Stimulated activated CD4-positive, alpha-beta T cell treated with anti-CD3 and anti-CD28 coated beads, Interleukin-4, amount 100 ng/mL, for 48 hours (primary cell): ENCODE measurements around the gene IL1RAPL1.

Experiments used
- DNase-seq, 2 donors: peaks; one replicate each; pipeline ENCODE4 v3.0.0-alpha.2; 2020; ENCODE audit warnings: low read depth in 2 of 2

The IL1RAPL1 gene

DNA sequence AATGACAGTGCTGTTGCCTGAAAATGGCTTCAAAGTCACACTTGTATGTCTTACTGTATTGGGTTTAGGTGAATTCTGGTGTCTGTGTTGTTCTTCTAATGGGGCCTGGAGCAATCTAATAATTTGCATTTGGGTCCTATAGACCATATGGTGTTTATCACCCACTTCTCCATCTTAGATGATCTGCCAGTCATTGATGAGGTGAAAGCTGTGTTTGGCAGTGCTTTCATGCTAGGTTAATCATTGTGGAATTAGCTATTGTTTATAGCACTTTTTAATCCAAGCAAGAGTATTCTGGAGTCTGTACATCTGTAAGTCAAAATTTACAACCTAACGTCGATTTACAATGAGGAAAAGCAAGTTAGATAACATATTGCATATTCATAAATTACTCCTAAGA, 1055.9 kb downstream of the IL1RAPL1 start:
- DNase-seq = no peak

DNA sequence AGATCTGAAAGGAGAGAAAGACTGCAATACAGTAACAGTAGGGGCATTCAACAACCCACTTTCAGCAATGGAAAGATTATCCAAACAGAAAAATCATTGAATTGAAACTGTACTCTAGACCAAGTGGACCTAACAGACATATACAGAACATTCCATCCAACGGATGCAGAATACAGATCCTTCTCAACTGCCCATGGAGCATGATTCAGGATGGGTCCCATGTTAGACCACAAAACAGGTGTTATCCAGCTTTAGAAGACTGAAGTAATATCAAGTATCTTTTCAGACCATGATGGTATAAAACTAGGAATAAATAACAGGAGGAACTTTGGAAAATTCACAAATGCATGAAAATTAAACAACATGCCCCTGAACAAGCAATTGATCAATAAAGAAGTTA, 1060.9 kb downstream of the IL1RAPL1 start:
- no peak for DNase-seq

DNA sequence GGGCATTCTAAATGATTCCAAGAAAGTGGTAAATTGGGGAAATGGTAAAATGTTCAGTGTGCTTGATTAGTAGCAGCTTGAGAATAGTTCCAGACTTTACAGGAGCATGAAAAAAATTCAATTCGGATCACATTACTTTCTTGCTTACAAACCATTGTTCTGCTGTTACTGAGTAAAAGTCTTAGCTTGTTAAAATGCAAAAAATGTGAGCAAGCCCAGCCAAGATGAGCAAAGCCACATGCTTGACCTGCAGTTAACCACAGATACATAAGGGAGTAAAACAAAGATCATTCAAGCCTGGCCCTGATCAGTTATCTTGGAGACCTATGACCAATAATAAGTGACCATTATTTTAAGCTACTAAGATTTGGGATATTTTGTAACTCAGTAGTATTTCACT, 1065.2 kb downstream of the IL1RAPL1 start:
- no peak for DNase-seq

DNA sequence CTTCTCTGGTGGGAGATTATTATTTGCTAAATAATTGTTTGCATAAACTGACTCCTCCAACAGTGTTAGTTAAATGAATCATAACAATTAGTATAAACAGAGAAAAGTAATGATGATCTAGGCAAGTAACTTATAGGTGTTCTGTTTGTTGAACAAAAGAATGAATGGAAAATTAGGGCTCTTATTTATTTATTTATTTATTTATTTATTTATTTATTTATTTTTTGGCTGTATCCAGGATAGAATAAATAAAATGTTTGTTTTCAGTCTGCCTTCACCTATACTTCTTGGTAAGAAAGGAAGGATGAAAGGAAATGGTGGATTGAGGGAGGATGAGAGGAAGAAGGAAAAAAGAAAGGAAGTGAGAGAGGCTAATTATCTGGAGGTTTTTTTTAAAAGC, 1066.5 kb downstream of the IL1RAPL1 start:
- DNase-seq = no peak

DNA sequence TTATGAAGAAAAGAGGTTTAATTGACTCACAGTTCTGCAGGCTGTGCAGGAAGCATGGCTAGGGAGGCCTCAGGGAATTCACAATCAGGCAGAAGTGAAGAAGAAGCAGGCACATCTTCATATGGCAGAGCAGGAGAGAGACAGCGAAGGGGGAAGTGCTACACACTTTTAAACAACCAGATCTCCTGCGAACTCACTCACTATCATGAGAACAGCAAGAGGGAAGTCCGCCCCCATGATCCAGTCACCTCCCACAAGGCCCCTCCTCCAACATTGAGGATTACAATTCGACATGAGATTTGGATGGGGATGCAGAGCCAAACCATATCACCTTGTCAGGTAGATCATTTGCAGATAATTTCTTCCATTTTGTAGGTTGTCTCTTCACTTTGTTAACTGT, 1072.7 kb downstream of the IL1RAPL1 start:
- DNase-seq = no peak

DNA sequence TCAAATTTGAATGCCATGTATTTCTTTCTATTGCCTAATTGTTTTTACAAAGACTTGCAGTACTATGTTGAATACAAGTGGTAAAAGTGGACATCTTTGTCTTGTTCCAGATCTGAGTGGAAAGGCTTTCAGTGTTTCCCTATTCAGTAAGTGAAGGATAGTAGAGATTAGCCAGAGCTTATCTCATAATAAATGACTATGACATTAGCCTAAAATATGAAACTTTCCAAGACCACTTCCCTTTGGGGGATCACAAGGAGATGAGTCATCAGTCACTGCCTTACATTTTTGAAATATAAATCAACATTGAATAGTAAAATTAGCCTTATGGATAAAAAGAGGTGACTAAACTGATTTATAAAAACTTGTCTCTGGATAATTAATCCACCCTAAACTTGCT, 1074.0 kb downstream of the IL1RAPL1 start:
- no peak for DNase-seq

DNA sequence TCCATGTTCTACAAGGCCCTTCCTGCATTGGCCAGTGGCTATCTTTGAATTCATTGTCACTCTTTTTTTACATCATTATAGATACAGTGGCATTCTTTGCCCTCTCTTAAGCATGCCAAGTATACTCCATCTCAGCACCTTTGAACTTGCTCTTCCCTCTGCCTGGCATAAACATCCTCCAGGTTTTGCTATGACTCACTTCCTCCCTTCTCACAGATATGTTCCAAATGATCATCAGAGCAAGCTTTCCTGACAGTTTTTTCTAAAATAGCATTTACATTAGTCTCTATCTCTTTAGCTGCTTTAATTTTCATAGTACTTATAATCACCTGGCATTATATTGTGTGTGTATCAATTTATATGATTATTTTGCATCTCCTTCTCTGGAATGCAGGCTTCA, 1074.9 kb downstream of the IL1RAPL1 start:
- no peak for DNase-seq

DNA sequence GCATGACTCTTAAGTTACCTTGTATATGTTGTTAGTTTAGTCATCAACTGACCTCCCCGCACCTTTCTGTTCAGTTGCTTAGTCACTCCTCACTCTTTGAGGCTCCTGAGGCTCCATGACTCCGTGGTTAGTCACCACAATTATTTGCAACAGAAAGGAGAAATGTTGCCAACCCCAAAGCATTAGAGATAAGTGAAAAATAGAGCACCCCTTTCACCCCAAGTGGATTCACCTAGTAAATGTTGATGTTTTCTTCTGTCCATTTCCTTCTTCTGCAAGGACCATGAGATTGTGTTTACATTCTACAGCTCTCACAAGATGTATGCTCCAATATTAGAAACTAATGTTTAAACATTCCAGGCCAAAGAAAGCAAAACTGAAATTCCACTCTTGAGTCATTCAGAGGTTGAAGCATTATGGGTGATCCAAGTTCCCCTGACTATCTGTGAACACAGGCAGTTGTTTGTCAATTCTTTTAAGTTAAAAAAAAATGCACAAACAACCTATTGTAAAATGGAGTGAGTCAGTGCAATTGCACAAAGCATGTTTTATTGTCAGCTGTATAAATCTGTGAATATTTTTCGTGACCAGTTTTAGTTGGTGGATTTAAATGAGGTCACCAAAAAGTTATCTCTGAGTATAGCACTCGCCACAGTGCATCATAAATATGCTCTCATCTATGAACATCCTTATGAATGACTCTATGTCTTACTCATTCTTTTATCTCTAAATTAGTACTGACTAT, 1075.7 kb downstream of the IL1RAPL1 start:
- DNase-seq = no peak

DNA sequence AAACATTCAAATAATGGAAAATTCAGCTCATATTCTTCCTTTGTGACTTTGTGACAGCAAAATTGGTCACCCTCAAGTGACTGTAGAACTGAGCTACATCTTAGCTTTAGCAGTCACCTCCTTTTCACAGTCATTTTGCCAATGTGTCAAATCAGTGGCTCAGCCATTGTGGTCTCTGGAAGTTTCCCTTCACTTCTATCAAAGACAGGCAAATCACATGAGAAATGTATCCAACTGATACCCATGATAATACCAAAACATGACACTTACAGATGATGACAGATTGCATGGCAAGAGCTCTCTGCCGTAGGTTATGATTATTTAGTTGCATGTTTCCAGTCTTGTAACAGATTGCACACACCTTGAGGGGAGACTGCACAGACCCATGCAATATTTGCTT, 1078.3 kb downstream of the IL1RAPL1 start:
- no peak for DNase-seq

DNA sequence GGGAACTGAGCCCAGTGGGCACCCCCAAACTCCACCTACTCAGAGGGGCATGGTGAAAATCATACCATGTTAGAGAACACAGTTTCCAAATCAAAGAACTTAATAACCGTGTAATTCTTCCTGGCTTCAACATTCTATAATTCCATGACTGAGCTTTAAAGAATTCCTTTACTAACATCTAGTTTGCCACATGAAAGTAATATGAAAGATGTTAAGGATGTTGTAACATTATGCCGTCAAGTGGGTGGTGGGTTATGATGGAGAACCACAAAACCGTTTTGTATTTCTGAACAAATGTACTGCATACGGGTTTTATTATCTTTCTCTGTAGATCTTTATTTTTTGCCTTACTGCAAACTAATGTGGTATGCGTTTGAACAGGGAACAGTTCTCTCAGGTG, 1079.1 kb downstream of the IL1RAPL1 start:
- no peak for DNase-seq

DNA sequence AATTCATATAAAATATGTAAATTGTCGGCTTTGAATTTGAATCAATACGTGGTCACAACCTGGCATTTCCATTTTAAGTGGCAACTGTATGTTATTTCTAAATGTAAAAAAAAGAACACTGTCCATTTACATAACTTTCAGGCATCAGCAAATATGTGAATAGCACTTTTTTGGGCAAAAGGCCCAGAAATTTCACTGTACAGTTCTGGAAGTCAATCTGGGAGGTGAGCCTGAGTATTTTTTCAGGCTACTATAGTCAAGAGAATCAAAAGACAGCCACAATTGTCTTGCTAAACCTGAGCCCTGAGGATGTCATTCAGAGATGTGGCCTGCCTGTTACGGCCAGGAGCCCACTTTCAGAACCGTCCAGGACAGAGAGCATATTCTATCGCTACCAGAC, 1084.2 kb downstream of the IL1RAPL1 start:
- no peak for DNase-seq

DNA sequence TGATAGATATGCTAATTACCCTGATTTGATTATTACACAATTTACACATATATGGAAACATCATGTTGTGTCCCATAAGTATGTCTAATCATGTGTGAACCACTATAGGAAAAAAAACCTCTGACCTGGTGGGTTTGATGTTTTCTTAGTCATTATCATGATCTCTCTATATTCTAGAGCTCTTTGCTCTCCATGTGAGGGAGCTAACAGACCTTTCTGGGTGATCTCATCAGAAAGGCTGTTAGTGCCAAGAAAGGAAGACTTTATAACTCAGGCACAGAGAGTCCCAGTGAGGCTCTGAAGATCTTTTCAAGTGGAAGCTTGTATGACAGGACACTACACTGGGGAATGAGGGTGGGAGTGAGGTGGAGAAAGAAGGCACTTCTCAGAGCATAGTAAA, 1100.4 kb downstream of the IL1RAPL1 start:
- no peak for DNase-seq

DNA sequence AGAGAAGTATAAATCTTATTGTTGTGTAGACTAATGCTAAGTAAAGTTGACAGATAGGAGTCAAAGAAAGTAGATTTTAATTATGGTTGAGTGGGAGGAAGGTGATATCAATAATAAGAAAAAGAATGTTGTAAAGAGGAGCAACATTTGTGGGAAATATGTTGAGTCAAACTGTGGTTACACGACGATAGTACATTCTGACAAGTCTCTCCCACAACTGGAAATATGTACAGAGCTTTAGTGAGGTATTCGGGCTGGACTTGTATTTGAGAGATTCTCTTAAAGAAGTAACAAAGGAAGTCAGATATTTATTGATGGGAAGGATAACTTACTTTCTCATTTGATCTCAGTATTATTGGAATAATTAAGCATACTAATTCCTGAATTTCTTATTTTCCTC, 1102.8 kb downstream of the IL1RAPL1 start:
- no peak for DNase-seq

DNA sequence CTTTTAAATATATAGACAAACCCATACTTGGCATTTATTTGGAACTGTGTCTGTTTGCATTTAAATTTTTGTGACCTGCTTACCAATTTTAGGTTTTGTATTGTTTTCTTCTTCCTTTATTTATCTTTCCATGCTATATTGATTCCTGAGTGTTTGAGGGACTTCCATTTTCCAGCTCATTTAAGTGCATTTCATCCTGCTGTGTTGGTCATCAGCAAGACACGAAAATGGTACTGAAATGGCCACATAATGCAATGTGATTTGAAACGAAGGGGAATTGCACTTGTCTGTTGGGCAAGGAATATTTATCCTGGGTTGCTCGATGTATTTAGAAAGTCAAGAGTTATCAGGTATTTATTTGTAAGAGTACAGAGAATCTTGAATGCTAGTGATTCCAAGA, 1103.8 kb downstream of the IL1RAPL1 start:
- DNase-seq = no peak

DNA sequence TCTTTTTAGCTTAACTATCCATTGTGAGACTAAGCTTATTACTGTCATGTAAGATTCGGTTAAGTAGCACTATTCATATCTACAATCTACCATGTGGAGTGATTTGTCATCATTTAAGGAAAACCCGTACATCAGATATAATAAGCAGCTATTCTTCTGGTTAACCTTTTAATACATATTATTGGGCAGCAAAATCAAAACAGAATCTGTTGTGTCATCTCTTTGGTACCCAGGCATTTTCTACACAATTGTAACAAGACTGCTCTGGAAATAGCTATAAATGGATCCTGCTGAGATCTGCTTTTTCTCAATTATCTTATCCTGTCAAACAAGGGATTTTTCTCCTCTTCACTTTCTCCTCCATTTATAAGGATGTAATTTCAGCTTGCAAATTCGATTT, 1106.7 kb downstream of the IL1RAPL1 start:
- DNase-seq = no peak

DNA sequence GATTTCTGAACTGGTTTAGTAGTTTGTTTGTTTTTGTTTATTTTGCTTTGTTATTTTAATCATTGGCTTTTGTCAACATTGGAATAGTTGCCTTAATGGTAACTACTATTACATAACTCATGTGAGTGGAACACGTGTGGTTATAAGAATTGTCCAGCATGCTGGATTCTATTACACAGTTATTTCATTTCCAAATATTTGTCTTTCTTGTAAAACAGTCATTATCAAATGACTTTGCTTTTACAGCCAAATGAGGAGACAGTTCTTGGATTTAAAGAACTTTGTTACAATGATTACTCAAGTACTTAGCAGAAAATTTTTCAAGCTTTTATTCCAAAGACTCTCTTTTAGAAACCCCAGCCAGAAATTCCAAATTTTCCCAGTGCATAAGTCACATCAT, 1112.0 kb downstream of the IL1RAPL1 start:
- no peak for DNase-seq

DNA sequence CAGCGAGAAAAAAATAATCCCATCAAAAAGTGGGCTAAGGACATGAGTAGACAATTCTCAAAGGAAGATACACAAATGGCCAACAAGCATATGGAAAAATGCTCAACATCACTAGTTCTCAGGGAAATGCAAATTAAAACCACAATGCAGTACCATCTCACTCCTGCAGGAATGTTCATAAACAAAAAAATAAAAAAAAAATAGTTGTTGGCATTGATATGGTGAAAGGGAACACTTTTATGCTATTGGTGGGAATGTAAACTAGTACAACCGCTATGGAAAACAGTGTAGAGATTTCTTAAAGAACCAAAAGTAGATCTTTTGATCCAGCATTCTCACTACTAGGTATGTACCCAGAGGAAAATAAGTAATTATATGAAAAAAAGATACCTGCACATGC, 1119.8 kb downstream of the IL1RAPL1 start:
- DNase-seq = no peak

DNA sequence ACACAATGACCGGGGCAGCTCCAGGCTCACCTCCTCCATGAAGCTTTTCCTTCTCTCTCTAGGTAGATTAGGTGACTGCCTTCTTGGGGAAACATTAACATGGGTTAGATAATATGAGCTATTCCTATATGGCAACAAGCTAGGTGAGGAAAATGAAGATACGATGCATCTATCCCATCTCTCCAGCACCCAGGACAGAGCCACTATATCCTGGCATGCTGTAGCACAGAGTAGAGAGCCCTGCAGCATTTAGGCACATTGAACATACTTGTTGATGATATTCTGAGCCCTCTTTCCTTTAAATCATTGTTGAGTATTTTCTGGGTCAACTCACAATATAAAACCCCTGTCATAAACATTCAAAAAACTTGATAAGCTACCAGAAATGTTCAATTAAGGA, 1133.9 kb downstream of the IL1RAPL1 start:
- DNase-seq = no peak

DNA sequence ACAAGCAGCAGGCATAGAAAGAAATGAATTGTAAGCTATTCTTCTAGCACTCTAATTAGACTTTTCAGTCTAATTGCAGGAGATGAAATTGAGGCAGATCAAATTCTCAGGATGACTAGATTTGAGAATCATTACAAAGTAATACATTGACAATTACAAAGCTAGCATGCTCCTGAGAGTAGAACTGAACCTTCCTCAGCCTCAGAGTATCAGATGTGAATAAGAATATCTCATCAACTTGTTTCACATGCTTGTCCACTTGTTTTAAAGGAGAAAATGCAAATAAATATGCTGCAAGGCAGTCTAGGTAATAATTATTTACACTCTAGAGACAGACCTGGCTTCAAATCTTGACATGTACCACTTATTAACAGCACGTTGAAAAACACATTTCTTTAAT, 1137.1 kb downstream of the IL1RAPL1 start:
- no peak for DNase-seq

DNA sequence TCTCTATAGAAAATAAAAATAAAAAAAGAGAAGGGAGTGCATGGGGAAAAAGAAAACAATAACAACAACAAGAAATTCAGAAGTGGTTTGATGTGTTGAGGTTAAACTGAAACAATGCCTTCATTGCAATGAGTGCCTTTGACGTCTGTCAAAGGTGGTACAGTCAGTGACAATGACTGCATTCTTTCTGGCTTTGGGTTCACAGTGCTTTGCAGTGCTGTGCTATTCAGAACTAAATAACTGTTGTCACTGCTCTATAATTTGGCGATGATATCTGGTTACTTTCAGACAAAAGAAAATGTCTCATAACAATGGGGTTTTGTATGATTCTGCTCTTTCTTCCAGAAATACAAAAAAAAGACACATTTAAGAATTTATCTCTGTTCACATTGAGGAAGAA, 1139.6 kb downstream of the IL1RAPL1 start:
- DNase-seq = no peak

DNA sequence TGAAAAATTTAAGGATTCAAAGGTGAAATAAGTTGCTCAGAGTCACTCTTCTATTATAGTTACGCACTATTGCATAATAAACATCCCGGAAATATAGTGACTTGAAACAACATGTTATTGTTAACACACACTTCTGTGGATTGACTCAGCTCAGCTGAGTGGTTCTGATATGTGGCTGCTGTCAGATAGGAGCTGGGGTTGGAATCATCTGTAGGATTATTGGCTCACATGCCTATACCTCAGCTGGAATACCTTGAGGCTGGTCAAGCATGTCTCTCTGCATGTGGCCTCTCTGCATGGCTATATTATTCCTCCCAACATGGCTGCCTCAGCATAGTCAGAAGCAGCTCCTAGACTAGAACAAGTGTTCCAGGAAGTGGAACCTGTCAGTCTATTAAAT, 1141.4 kb downstream of the IL1RAPL1 start:
- no peak for DNase-seq

DNA sequence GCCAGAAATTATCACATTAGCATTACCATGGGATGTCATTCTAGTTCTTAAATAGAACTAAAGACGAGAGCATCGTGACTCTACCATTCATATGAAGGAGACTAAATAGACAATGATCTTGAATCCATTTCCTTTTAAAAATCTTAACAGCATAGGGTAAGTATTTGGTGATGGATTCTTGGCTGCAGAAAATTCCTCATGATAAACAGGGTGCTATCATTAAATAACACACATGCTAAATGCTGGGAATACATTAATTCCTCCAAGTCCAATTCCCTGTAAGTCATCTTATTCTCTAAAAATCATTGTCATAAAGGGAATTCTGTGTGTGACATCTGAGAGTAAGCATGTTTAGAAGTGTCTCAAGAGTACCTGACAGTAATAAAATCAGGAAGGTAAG, 1157.7 kb downstream of the IL1RAPL1 start:
- no peak for DNase-seq

DNA sequence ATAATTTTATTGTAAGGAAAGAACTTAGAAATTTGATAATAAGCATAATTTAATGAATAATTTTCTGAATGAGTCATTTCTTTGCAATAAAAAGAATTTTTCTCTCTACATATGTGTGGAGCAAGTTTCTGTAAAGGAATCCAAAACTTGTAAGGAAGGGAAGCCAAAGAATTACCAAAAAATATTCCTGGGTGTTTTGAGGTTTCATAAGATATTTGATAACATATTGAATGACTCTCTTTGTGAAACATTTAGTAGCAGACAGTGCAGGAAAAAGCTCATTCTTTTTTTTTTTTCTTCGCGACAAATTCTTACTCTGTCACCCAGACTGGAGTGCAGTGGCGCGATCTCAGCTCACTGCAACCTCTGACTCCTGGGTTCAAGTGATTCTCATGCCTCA, 1159.1 kb downstream of the IL1RAPL1 start:
- DNase-seq = no peak

DNA sequence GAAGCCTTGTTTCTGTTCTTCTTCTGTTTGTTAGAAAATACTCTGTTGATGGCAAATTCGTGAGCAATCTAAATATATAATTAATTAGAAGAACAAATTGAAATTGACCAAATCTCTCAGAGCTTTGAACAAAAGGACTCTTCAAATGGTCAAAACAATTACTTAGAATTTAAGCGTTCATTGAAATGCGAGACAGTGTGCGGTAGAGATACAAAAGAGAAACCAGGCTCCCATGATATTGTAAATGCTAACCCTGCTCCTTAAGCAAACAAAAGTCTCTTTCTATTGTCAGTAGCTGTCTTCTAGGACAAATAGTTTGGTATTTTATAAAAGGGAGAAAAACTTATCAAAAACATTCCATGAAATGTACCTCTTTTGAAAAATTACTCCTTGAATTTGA, 1174.8 kb downstream of the IL1RAPL1 start:
- no peak for DNase-seq
